Astrocyte of the spinal cord (primary cell): ENCODE data around the gene CCDC57.

Source experiments
- DNase-seq: peaks from one replicate; pipeline ENCODE4 v3.0.0; 2011; ENCODE audit warnings: low read depth, low spot score
- H3K4me3 ChIP-seq: 2 replicates; pipeline ENCODE4 v1.5.1; 2011; ENCODE audit warnings: low read depth, mild to moderate bottlenecking, low read length, moderate library complexity
- CTCF ChIP-seq: IDR thresholded peaks from 2 replicates; pipeline ENCODE4 v1.5.1; 2012; ENCODE audit warnings: low read depth, mild to moderate bottlenecking, low read length, inconsistent platforms
- in situ Hi-C: cut with HindIII; loops from 2 replicates; pipeline ENCODE4 v1.10.0; 2017; ENCODE audit warnings: low sequenced_read_pairs

CCDC57 gene

DNA sequence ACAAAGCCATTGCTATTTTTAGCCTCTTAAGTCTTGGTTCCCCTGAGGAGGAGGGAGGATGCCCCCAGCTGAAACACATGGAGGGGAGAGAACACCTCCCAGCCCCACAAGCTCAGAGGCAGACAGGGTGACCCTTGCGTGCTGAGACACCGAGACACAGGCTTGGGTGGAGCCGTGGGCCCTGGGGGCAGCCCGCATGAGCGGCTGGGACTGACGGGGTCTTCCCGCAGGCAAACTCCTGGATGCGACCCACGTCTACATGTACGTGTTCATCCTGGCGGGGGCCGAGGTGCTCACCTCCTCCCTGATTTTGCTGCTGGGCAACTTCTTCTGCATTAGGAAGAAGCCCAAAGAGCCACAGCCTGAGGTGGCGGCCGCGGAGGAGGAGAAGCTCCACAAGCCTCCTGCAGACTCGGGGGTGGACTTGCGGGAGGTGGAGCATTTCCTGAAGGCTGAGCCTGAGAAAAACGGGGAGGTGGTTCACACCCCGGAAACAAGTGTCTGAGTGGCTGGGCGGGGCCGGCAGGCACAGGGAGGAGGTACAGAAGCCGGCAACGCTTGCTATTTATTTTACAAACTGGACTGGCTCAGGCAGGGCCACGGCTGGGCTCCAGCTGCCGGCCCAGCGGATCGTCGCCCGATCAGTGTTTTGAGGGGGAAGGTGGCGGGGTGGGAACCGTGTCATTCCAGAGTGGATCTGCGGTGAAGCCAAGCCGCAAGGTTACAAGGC, 26.0 kb upstream of the CCDC57 start:
- in situ Hi-C loops, result no loop called here
- DNase-seq, result peak; percentile 76
- no peak overlapping the region for H3K4me3 ChIP-seq
- no peak for TF ChIP-seq CTCF

DNA sequence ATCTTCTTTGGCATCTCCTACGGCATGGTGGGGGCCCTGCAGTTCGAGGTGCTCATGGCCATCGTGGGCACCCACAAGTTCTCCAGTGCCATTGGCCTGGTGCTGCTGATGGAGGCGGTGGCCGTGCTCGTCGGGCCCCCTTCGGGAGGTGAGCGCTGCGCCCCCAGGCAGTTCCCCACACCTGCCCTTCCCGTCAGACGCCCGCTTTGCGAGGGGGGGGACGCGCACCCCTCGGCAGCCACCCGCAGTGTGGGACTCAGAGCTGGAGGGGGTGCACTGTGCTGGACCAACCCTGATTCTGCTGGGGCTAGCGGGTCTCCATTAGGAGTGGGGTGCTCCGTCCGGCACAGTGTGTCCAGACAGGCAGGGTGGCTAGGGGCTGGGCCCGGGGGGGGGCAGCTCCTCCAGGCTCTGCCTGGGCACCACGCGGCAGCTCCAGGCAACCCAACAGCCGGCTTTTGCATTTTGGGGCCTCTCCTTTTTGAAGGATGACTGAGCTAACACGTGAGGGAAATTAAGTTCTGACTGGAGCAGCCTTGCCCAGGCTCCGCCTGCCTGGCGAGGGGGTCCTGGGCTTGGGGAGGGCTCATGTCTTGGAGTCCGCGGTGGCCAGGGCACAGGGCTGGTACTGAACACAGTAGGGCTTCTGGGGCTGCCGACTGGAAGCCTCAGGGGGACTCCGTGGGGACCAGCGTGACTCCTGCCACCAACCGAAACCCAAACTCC, 25.3 kb upstream of the CCDC57 start:
- in situ Hi-C loops, result no loop called here
- no peak for DNase-seq
- TF ChIP-seq CTCF, result no peak
- H3K4me3 ChIP-seq, result no peak overlapping the region

- no peak overlapping the region for H3K4me3 ChIP-seq
- in situ Hi-C loops, result no loop called here
- no peak for DNase-seq
- no peak for TF ChIP-seq CTCF
Observed at GRCh38 chr17:82237083-82237745, 24.6 kb upstream of the CCDC57 start.

- TF ChIP-seq CTCF, result peak; percentile 88
- peak; percentile 63 for DNase-seq
- H3K4me3 ChIP-seq, result no peak overlapping the region
- in situ Hi-C loops, result no loop called here
Observed at GRCh38 chr17:82236142-82236971, 23.7 kb upstream of the CCDC57 start.

GRCh38 chr17:82235775-82236141, 23.1 kb upstream of the CCDC57 start:
- in situ Hi-C loops, result no loop called here
- no peak for TF ChIP-seq CTCF
- H3K4me3 ChIP-seq, result no peak overlapping the region
- no peak for DNase-seq

- TF ChIP-seq CTCF, result no peak
- in situ Hi-C loops, result no loop called here
- DNase-seq, result no peak
- no peak overlapping the region for H3K4me3 ChIP-seq
Observed at GRCh38 chr17:82235056-82235774, 22.6 kb upstream of the CCDC57 start.
